T-cell (primary cell): ENCODE data around the gene CMBL. TPM values are rescaled to one million over a fixed set of nuclear protein-coding genes. Genes with fewer than 3 reads are reported as not detected.

Experiments used
- ATAC-seq, 4 experiments: fragments of 200-7000 bp in 3 of 4; fragments of 150-1000 bp in 1 of 4; cut with Tn5 transposase; replicated peaks in 1 of 4; 1 replicate in 3 of 4; 2 replicates in 1 of 4; pipeline ENCODE4 v1.10.0; 2021; ENCODE audit warnings: moderate library complexity in 3 of 4, mild to moderate bottlenecking in 2 of 4, moderate number of reproducible peaks in 1 of 4
- CTCF ChIA-PET, 2 donors: fragments of 300-600 bp; sonication (Branson Sonifier 250); formaldehyde crosslinking; loops; one replicate each; lab custom pipeline; 2022; ENCODE audit warnings: antibody characterized with exemption in 2 of 2; lab: Charles Lee
- POLR2A ChIA-PET, 2 donors: fragments of 300-600 bp; sonication (Branson Sonifier 250); formaldehyde crosslinking; loops; one replicate each; lab custom pipeline; 2022; ENCODE audit warnings: antibody characterized with exemption in 2 of 2; lab: Charles Lee
- DNase-seq, 35 experiments: peaks; one replicate each; pipeline versions ENCODE4 v3.0.0 to v3.0.0-alpha.2; 2013 to 2023
- H3K27ac ChIP-seq: one replicate; pipeline ENCODE4 v1.5.1; 2013; ENCODE audit warnings: low read length
- H3K27me3 ChIP-seq, 2 experiments: replicated peaks in 1 of 2; 1 replicate in 1 of 2; 2 replicates in 1 of 2; pipeline versions ENCODE4 v1.6.1 to v1.7.0; 2013; ENCODE audit warnings: low read length in 1 of 2, mixed read lengths in 1 of 2; ENCODE audit not compliant: control insufficient read depth in 2 of 2, insufficient read depth in 2 of 2; ENCODE audit errors: extremely low read depth in 1 of 2
- H3K36me3 ChIP-seq, 2 donors: 1 replicate in 1 of 2; 2 replicates in 1 of 2; pipeline versions ENCODE4 v1.6.1 to v1.7.0; 2013; ENCODE audit warnings: low read length in 1 of 2; ENCODE audit not compliant: control insufficient read depth in 2 of 2, insufficient read depth in 1 of 2; ENCODE audit errors: extremely low read depth in 1 of 2
- H3K4me1 ChIP-seq, 2 experiments: 1 replicate in 1 of 2; 2 replicates in 1 of 2; pipeline versions ENCODE4 v1.6.1 to v1.7.0; 2013; ENCODE audit warnings: low read length in 2 of 2, mixed read lengths in 1 of 2; ENCODE audit not compliant: insufficient read depth in 2 of 2, control insufficient read depth in 1 of 2; ENCODE audit errors: extremely low read depth in 1 of 2
- H3K4me3 ChIP-seq, 2 donors: 1 replicate in 1 of 2; 2 replicates in 1 of 2; pipeline versions ENCODE4 v1.5.1 to v1.7.0; 2013; ENCODE audit warnings: mild to moderate bottlenecking in 2 of 2, low read length in 1 of 2, moderate library complexity in 1 of 2; ENCODE audit not compliant: control insufficient read depth in 1 of 2; ENCODE audit errors: extremely low read depth in 1 of 2
- H3K9me3 ChIP-seq: 2 replicates; pipeline ENCODE4 v1.7.0; 2013
- H3K27ac Mint-ChIP-seq, 2 donors: one replicate each; pipeline ENCODE4 v1.8.0; 2020 to 2021; ENCODE audit warnings: mild to moderate bottlenecking in 2 of 2, mixed read lengths in 2 of 2
- H3K27me3 Mint-ChIP-seq, 2 donors: one replicate each; pipeline ENCODE4 v1.8.0; 2021 to 2022; ENCODE audit warnings: mixed read lengths in 2 of 2
- H3K36me3 Mint-ChIP-seq: one replicate; pipeline ENCODE4 v1.8.0; 2021; ENCODE audit warnings: mixed read lengths
- H3K4me1 Mint-ChIP-seq, 3 donors: one replicate each; pipeline ENCODE4 v1.8.0; 2020 to 2022; ENCODE audit warnings: mixed read lengths in 3 of 3, mild to moderate bottlenecking in 1 of 3
- H3K4me3 Mint-ChIP-seq, 3 donors: one replicate each; pipeline ENCODE4 v1.8.0; 2020 to 2022; ENCODE audit warnings: mild to moderate bottlenecking in 3 of 3, mixed read lengths in 3 of 3, moderate library complexity in 3 of 3
- H3K9me3 Mint-ChIP-seq, 3 donors: one replicate each; pipeline ENCODE4 v1.8.0; 2020 to 2022; ENCODE audit warnings: mixed read lengths in 3 of 3
- WGBS: methylation state at CpG from one replicate; pipeline ENCODE4 v1.1.5; 2013; ENCODE audit warnings: missing lambda C conversion rate; ENCODE audit not compliant: insufficient coverage; 5-methylcytosine and 5-hydroxymethylcytosine counted together
- total RNA-seq, 35 experiments: library from RNA in 6 of 35; stranded (reverse) in 6 of 35; fragments of 120-200 nt in 1 of 35; gene quantifications; one replicate each; pipeline versions ENCODE4 v1.2.1 to v1.2.4 and lab custom pipeline; 2013 to 2026

Gene CMBL
- total RNA-seq, 5 donors from 2014 or later (not counting 1 experiment from before 2014, with no cell fraction given) = 0.19 to 1.2 (median 0.80) TPM

DNA sequence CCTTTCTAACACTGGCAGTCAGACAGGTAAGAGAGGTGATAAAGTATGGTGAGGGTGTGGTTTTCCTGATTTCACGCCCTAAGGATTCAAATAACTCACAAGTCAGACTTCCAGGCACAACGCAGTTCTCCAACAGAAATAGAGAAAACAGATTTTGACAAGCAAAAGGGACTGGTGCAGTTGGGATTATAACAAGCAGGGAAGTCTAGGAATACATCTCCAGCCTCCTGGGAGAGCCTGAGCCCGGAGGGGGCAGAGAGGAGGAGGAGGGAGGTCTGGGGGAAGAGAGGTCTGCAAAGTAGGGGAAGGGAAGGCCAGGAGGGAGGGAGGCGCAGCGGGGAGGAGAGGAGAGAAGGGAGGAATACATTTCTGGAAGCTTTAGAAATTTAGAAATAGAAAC lies 1.6 kb downstream of the CMBL start:
- H3K27me3 Mint-ChIP-seq = peaks cover 20 to 30% of the 10 kb centered on the region in 2 donors

DNA sequence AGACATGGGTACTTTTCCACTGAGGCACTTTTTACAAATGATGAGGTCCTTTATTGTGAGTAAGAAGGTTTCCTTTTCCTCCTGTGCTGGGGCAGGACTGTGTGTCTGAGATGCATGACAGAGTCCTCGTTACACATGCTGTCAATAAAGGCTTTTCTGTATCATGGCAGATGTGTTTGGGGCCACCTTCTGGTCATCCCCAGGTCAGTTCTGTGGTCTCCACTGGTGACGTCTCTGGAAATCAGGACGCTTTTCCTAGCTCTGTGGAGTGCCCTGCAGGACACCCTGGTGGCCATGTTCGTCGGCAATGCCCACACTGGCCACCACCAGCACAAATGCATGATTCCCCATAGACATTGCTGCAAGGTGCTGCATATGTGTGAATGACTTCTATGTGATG lies 2.8 kb downstream of the CMBL start:
- no peak overlapping the region for H3K27ac ChIP-seq
- Mint-ChIP-seq H3K27ac (no peak overlapping the region), H3K27me3 (peaks cover 16 to 30% of the 10 kb centered on the region in 2 donors), H3K9me3 (no peaks in the 10 kb centered on the region), H3K4me1 (peaks cover 4 to 10% (median 5%) of the 10 kb centered on the region in 3 donors), H3K36me3 (no peaks in the 10 kb centered on the region), H3K4me3 (no peak overlapping the region)
- peaks cover 0 to 6% of the 10 kb centered on the region in 2 experiments for H3K4me1 ChIP-seq
- no peaks in the 10 kb centered on the region for H3K9me3 ChIP-seq
- DNase-seq (no peak), ATAC-seq (no peak)
- H3K27me3 ChIP-seq = peaks cover 0 to 26% of the 10 kb centered on the region in 2 experiments
- H3K36me3 ChIP-seq = no peaks in the 10 kb centered on the region
- WGBS = 84% methylated on average over 3 of the region's 5 CpGs
- ChIA-PET CTCF (interaction anchor here in 1 of 2 donors (1.0 kb wide), 1 partner anchor 21 kb away, joined by 4 read pairs; no protein-coding TSS in a partner anchor), POLR2A (no interaction called here)
- no peak overlapping the region for H3K4me3 ChIP-seq

More for the DNA sequence above, 1.6 kb downstream of the CMBL start:
- Histone ChIP-seq H3K27ac (no peak overlapping the region), H3K36me3 (no peaks in the 10 kb centered on the region), H3K9me3 (no peaks in the 10 kb centered on the region), H3K4me1 (peaks cover 0 to 6% of the 10 kb centered on the region in 2 experiments), H3K4me3 (no peak overlapping the region), H3K27me3 (peaks cover 0 to 28% of the 10 kb centered on the region in 2 experiments)
- H3K36me3 Mint-ChIP-seq = peaks cover 3% of the 10 kb centered on the region
- DNase-seq (no peak), ATAC-seq (no peak)
- ChIA-PET CTCF (no interaction called here), POLR2A (no interaction called here)
- H3K4me1 Mint-ChIP-seq = peaks cover 4 to 10% (median 5%) of the 10 kb centered on the region in 3 donors
- H3K9me3 Mint-ChIP-seq = no peaks in the 10 kb centered on the region
- H3K27ac Mint-ChIP-seq = no peak overlapping the region
- H3K4me3 Mint-ChIP-seq = peak overlapping the region in 2 of 3 donors; percentile 2 to 11
- 69% methylated on average over 1 of the region's 5 CpGs for WGBS

DNA sequence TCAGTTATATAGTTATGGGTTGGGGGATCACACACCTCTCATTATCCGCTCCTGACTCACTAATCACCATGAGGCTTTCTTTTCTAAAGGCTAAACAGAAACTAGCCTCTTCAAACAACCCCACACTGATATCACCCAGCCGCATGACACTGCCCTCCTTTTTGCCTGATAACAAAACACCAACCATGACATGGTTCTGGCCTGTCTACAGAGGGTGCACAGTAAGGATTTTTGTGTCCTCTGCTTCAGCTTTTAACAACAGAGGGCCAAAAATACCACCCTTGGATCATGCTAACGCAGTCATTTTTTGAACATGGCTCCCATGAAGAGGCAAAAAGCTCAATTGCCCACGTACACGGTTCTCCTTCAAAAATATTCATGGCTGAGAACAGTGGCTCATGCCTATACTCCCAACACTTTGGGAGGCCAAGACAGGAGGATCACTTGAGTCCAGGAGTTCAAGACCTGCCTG lies 4.0 kb downstream of the CMBL start:
- Histone ChIP-seq H3K27me3 (peaks cover 0 to 23% of the 10 kb centered on the region in 2 experiments), H3K27ac (no peak overlapping the region), H3K4me3 (no peak overlapping the region), H3K36me3 (no peaks in the 10 kb centered on the region), H3K4me1 (peaks cover 0 to 6% of the 10 kb centered on the region in 2 experiments), H3K9me3 (no peaks in the 10 kb centered on the region)
- H3K27me3 Mint-ChIP-seq = peaks cover 15 to 22% of the 10 kb centered on the region in 2 donors
- DNase-seq (no peak), ATAC-seq (no peak)
- WGBS = 89% methylated on average over 3 of the region's 5 CpGs
- ChIA-PET POLR2A (no interaction called here), CTCF (interaction anchor here in 1 of 2 donors (0.5 to 1.0 kb wide), 2 partner anchors 20 to 244 kb away, joined by 3 to 4 read pairs; no protein-coding TSS in a partner anchor)
- H3K36me3 Mint-ChIP-seq = no peaks in the 10 kb centered on the region
- no peak overlapping the region for H3K27ac Mint-ChIP-seq
- peaks cover 4 to 10% (median 5%) of the 10 kb centered on the region in 3 donors for H3K4me1 Mint-ChIP-seq
- H3K4me3 Mint-ChIP-seq = no peak overlapping the region
- no peaks in the 10 kb centered on the region for H3K9me3 Mint-ChIP-seq

DNA sequence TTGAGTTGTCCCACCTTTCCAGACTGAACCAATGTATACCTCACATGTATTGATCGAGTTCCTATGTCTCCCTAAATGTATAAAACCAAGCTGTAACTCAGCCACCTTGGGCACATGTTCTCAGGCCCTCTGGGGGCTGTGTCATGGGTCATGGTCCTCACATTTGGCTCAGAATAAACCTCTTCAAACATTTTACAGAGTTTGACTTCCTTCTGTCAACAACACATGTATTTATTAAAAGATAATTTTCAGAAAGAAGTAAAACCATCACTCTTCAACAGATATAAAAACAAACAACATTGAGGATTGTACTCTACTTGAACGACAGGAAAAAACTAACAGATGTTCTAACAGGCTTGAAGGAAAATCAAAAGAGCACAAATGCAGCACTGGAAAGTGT lies 4.5 kb downstream of the CMBL start:
- Mint-ChIP-seq H3K27me3 (peaks cover 12 to 17% of the 10 kb centered on the region in 2 donors), H3K4me3 (no peak overlapping the region), H3K9me3 (no peaks in the 10 kb centered on the region), H3K4me1 (peaks cover 4 to 10% (median 5%) of the 10 kb centered on the region in 3 donors), H3K27ac (no peak overlapping the region), H3K36me3 (no peaks in the 10 kb centered on the region)
- no peak for DNase-seq
- Histone ChIP-seq H3K9me3 (no peaks in the 10 kb centered on the region), H3K36me3 (no peaks in the 10 kb centered on the region), H3K27ac (no peak overlapping the region), H3K27me3 (peaks cover 0 to 18% of the 10 kb centered on the region in 2 experiments), H3K4me1 (peaks cover 0 to 6% of the 10 kb centered on the region in 2 experiments), H3K4me3 (no peak overlapping the region)
- no peak for ATAC-seq
- WGBS = 75% methylated on average over 2 of the region's 2 CpGs
- POLR2A ChIA-PET = no interaction called here
- CTCF ChIA-PET = interaction anchor here in 1 of 2 donors (0.6 kb wide), 1 partner anchor 137 kb away, joined by 3 read pairs; no protein-coding TSS in a partner anchor

DNA sequence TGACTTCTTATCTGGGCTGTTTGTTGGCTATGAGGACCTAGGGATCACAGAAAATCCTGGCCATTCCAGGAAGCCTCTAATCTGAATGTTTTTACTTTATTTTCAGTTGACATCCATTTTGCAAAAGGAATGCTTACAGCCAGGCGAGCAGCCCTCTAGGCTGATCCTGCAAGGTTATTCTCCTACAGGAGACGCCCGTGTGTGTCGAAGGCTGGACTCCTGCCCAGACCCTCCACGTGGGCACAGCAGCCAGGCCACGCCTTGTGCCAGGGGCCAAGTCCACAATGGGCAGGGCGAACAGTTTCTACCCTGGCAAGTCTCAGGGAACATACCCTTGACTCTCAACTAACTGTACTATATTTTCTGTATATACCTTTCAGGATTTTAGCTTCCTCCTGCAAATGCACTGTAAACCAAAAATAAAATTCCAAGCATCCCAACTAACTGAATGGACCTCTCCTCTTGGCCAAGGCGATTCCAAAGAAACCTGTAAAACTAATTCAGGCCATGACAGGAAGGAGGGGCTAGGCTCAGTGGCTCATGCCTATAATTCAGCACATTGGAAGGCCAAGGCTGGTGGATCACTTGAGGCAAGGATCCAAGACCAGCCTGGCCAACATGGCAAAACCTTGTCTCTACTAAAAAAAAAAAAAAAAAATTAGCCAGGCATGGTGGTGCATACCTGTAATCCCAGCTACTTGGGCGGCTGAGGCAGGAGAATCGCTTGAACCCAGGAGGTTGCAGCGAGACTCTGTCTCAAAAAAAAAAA lies 5.7 kb downstream of the CMBL start:
- no peak overlapping the region for H3K27ac Mint-ChIP-seq
- Histone ChIP-seq H3K4me3 (no peak overlapping the region), H3K36me3 (no peaks in the 10 kb centered on the region), H3K27ac (no peak overlapping the region), H3K4me1 (no peaks in the 10 kb centered on the region), H3K9me3 (no peaks in the 10 kb centered on the region), H3K27me3 (peaks cover 0 to 10% of the 10 kb centered on the region in 2 experiments)
- ATAC-seq = no peak
- no peak overlapping the region for H3K4me3 Mint-ChIP-seq
- DNase-seq = no peak
- CTCF ChIA-PET = no interaction called here
- no peaks in the 10 kb centered on the region for H3K9me3 Mint-ChIP-seq
- POLR2A ChIA-PET = interaction anchor here in 1 of 2 donors (0.6 kb wide), 2 partner anchors 9 to 60 kb away, joined by 3 read pairs; no protein-coding TSS in a partner anchor
- peaks cover 7 to 15% of the 10 kb centered on the region in 2 donors for H3K27me3 Mint-ChIP-seq
- H3K36me3 Mint-ChIP-seq = no peaks in the 10 kb centered on the region
- 83% methylated on average over 11 of the region's 11 CpGs for WGBS
- peaks cover 0 to 4% (median 2%) of the 10 kb centered on the region in 3 donors for H3K4me1 Mint-ChIP-seq

DNA sequence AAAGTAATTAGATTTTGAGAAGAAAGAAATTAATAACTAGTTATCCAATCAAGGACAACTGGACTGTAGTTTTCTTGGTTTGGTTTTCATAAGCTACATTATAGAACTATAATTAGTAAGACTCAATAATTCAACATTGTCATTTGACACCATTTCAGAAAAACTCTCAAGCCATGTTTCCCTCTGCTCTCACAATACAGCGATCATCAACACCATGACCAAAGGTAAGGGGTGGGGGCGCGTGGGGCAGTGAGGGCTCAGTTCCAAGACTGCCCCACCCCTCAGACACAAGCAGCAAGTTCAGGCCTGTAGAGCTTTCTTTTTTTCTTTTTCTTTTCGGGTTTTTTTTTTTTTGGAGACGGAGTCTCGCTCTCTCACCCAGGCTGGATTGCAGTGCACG lies 6.4 kb downstream of the CMBL start:
- H3K27ac ChIP-seq = no peak overlapping the region
- no peak for ATAC-seq
- peaks cover 3 to 10% of the 10 kb centered on the region in 2 donors for H3K27me3 Mint-ChIP-seq
- DNase-seq = no peak
- H3K4me3 ChIP-seq = no peak overlapping the region
- CTCF ChIA-PET = interaction anchor here in 1 of 2 donors (0.9 kb wide), 1 partner anchor 13 kb away, joined by 3 read pairs; no protein-coding TSS in a partner anchor
- no peak overlapping the region for H3K27ac Mint-ChIP-seq
- no peaks in the 10 kb centered on the region for H3K4me1 Mint-ChIP-seq
- WGBS = 100% methylated on average over 3 of the region's 7 CpGs
- no peaks in the 10 kb centered on the region for H3K36me3 Mint-ChIP-seq
- POLR2A ChIA-PET = interaction anchor here in 1 of 2 donors (0.6 kb wide), 1 partner anchor 61 kb away, joined by 3 read pairs; no protein-coding TSS in a partner anchor
- no peaks in the 10 kb centered on the region for H3K36me3 ChIP-seq
- peaks cover 0 to 5% of the 10 kb centered on the region in 2 experiments for H3K27me3 ChIP-seq
- H3K9me3 ChIP-seq = no peaks in the 10 kb centered on the region
- no peaks in the 10 kb centered on the region for H3K9me3 Mint-ChIP-seq
- no peaks in the 10 kb centered on the region for H3K4me1 ChIP-seq
- H3K4me3 Mint-ChIP-seq = no peak overlapping the region
